Progenitor cell of endocrine pancreas (in vitro differentiated cells): ENCODE results near the gene SP1. TPM values are rescaled to one million over a fixed set of nuclear protein-coding genes. Genes with fewer than 3 reads are reported as not detected.
A peak's percentile ranks its signal among the peaks of the same experiment; 100 is the strongest.

ENCODE experiments used
- DNase-seq: peaks from one replicate; pipeline ENCODE4 v3.0.0; 2021; ENCODE audit warnings: low spot score; ENCODE audit not compliant: unreplicated experiment
- H3K27ac Mint-ChIP-seq: 2 replicates; pipeline ENCODE4 v1.8.0; 2021; ENCODE audit warnings: mild to moderate bottlenecking, moderate library complexity, mixed read lengths
- H3K27me3 Mint-ChIP-seq: 2 replicates; pipeline ENCODE4 v1.8.0; 2021; ENCODE audit warnings: mixed read lengths
- H3K36me3 Mint-ChIP-seq: 2 replicates; pipeline ENCODE4 v1.8.0; 2022; ENCODE audit warnings: mixed read lengths; ENCODE audit not compliant: insufficient read depth
- H3K4me1 Mint-ChIP-seq: 2 replicates; pipeline ENCODE4 v1.8.0; 2021; ENCODE audit warnings: low read depth, mixed read lengths
- H3K4me3 Mint-ChIP-seq: 2 replicates; pipeline ENCODE4 v1.8.0; 2021; ENCODE audit warnings: low read depth, mild to moderate bottlenecking, moderate library complexity, mixed read lengths
- H3K9me3 Mint-ChIP-seq: 2 replicates; pipeline ENCODE4 v1.8.0; 2021; ENCODE audit warnings: low read depth, mixed read lengths
- total RNA-seq: library from RNA; stranded (reverse); gene quantifications from 2 replicates; pipeline ENCODE4 v1.2.1, GENCODE V29; 2021
- TF ChIP-seq, protein P1 (sequence below): fragments of 200-600 bp; sonication (generic); IDR thresholded peaks from one replicate; pipeline ENCODE4 v1.5.0; 2021; ENCODE audit warnings: antibody characterized with exemption, mild to moderate bottlenecking; ENCODE audit not compliant: unreplicated experiment

The SP1 gene
- total RNA-seq, 1 donor from 2014 or later, result 90.5 TPM

- H3K9me3 Mint-ChIP-seq, result no peaks in the 10 kb centered on the region
- H3K4me3 Mint-ChIP-seq, result no peak overlapping the region
- H3K27ac Mint-ChIP-seq, result peak overlapping the region; percentile 38
- no peak for DNase-seq
- peaks cover 34% of the 10 kb centered on the region for H3K27me3 Mint-ChIP-seq
- TF ChIP-seq, protein P1, sequence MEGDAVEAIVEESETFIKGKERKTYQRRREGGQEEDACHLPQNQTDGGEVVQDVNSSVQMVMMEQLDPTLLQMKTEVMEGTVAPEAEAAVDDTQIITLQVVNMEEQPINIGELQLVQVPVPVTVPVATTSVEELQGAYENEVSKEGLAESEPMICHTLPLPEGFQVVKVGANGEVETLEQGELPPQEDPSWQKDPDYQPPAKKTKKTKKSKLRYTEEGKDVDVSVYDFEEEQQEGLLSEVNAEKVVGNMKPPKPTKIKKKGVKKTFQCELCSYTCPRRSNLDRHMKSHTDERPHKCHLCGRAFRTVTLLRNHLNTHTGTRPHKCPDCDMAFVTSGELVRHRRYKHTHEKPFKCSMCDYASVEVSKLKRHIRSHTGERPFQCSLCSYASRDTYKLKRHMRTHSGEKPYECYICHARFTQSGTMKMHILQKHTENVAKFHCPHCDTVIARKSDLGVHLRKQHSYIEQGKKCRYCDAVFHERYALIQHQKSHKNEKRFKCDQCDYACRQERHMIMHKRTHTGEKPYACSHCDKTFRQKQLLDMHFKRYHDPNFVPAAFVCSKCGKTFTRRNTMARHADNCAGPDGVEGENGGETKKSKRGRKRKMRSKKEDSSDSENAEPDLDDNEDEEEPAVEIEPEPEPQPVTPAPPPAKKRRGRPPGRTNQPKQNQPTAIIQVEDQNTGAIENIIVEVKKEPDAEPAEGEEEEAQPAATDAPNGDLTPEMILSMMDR, result no peak
- H3K4me1 Mint-ChIP-seq, result peaks cover 17% of the 10 kb centered on the region
- no peaks in the 10 kb centered on the region for H3K36me3 Mint-ChIP-seq
Observed at GRCh38 chr12:53334822-53335221, 45.2 kb upstream of the SP1 start.

- no peak within 1 kb of the TSS for H3K27ac Mint-ChIP-seq
- no peaks in the 10 kb centered on the region for H3K9me3 Mint-ChIP-seq
- no peak within 1 kb of the TSS for H3K4me3 Mint-ChIP-seq
- TF ChIP-seq, protein P1, result no peak
- H3K4me1 Mint-ChIP-seq, result peaks cover 17% of the 10 kb centered on the region
- H3K27me3 Mint-ChIP-seq, result peaks cover 46% of the 10 kb centered on the region
- no peaks in the 10 kb centered on the region for H3K36me3 Mint-ChIP-seq
- no peak for DNase-seq
Observed at GRCh38 chr12:53336181-53336681, 43.7 kb upstream of the SP1 start, which contains the start of gene SP7. SP7 (minus strand) TSS chr12:53336354; CDS start chr12:53335646, 708 bp downstream.

DNA sequence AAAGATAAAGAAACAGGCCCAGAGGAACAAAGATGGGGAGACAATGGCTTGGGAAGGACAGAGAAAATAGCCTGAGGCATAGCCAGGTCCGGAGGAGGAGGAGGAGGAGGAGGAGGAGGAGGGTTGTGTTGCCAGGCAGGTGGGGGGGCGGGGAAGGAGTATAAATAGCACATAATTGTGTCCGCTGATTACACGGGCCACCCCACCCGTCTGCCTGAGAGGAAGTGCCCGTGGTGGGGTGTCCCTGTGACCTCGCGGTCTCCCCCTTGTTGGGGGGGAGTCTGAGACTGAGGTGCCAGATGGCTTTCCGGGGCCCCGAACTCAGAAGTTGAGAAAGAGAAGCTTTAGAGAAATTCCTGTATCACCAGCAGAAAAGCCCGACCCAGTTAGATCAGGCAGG is 42.0 kb upstream of the SP1 start:
- Mint-ChIP-seq H3K27me3 (peaks cover 44% of the 10 kb centered on the region), H3K9me3 (no peaks in the 10 kb centered on the region), H3K27ac (no peak overlapping the region), H3K36me3 (no peaks in the 10 kb centered on the region), H3K4me1 (peaks cover 17% of the 10 kb centered on the region), H3K4me3 (no peak overlapping the region)
- TF ChIP-seq, protein P1, result no peak
- no peak for DNase-seq

- TF ChIP-seq, protein P1, result no peak
- DNase-seq, result no peak
- Mint-ChIP-seq H3K36me3 (no peaks in the 10 kb centered on the region), H3K4me3 (no peak overlapping the region), H3K27ac (no peak overlapping the region), H3K27me3 (peaks cover 46% of the 10 kb centered on the region), H3K4me1 (peaks cover 10% of the 10 kb centered on the region), H3K9me3 (no peaks in the 10 kb centered on the region)
Observed at GRCh38 chr12:53338916-53339315, 41.1 kb upstream of the SP1 start.

DNA sequence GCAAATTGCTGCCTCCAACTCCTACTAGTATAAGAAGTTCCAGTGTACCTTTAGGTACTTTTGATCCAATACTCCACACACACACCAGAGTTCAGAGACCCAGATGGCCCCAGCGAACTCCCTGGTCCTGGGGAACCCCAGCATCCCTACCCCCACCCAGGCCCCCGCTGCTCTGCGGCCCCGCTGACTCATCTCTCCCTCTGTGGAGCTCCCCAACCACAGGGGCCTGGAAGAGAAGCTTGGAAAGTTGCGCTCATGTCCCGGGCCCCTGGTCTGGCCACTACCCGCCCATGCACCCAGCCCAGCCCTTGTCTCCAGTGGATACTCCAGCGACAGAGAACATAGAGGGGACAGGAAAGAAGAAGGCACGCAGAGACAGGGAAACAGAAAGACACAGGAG is 39.6 kb upstream of the SP1 start:
- Mint-ChIP-seq H3K27me3 (peaks cover 54% of the 10 kb centered on the region), H3K4me1 (peaks cover 5% of the 10 kb centered on the region), H3K36me3 (no peaks in the 10 kb centered on the region), H3K9me3 (no peaks in the 10 kb centered on the region), H3K27ac (no peak overlapping the region), H3K4me3 (no peak overlapping the region)
- TF ChIP-seq, protein P1, result no peak
- DNase-seq, result no peak
